CD4-positive, alpha-beta T cell treated with Interferon alpha-2 for 1 hour (primary cell): ENCODE data around the gene CAVIN2.

Experiments
- DNase-seq, 2 donors: peaks; one replicate each; pipeline ENCODE4 v3.0.0-alpha.2; 2020 to 2022

The CAVIN2 gene

GRCh38 chr2:191838526-191838925, 8.4 kb downstream of the CAVIN2 start:
- no peak for DNase-seq

GRCh38 chr2:191836853-191837769, 9.8 kb downstream of the CAVIN2 start:
- no peak for DNase-seq

- DNase-seq: no peak
These were observed 10.4 kb downstream of the CAVIN2 start for GRCh38 chr2:191836471-191836852.

- DNase-seq: no peak
These were observed 11.1 kb downstream of the CAVIN2 start for GRCh38 chr2:191835539-191836350.

GRCh38 chr2:191835100-191835499, 11.8 kb downstream of the CAVIN2 start:
- DNase-seq: no peak

GRCh38 chr2:191833356-191833755, 13.5 kb downstream of the CAVIN2 start:
- no peak for DNase-seq

- no peak for DNase-seq
These were observed 14.2 kb downstream of the CAVIN2 start for GRCh38 chr2:191832668-191833067.

GRCh38 chr2:191831410-191831994, 15.4 kb downstream of the CAVIN2 start:
- DNase-seq: no peak

- no peak for DNase-seq
These were observed 22.5 kb downstream of the CAVIN2 start for GRCh38 chr2:191824398-191824797.

GRCh38 chr2:191821078-191821477, 25.8 kb downstream of the CAVIN2 start:
- DNase-seq: no peak

- DNase-seq: no peak
These were observed 28.1 kb downstream of the CAVIN2 start for GRCh38 chr2:191818725-191819350.

- DNase-seq: no peak
These were observed 28.8 kb downstream of the CAVIN2 start for GRCh38 chr2:191818133-191818532.

- no peak for DNase-seq
These were observed 31.9 kb downstream of the CAVIN2 start for GRCh38 chr2:191815010-191815409.

GRCh38 chr2:191813943-191814342, 32.9 kb downstream of the CAVIN2 start:
- DNase-seq: no peak

- peak in 1 of 2 donors; percentile 25 for DNase-seq
These were observed 34.9 kb downstream of the CAVIN2 start for GRCh38 chr2:191811807-191812602.

GRCh38 chr2:191806396-191806795, 40.5 kb downstream of the CAVIN2 start:
- no peak for DNase-seq

- DNase-seq: no peak
These were observed 42.1 kb downstream of the CAVIN2 start for GRCh38 chr2:191804766-191805165.

- no peak for DNase-seq
These were observed 43.9 kb downstream of the CAVIN2 start for GRCh38 chr2:191803007-191803406.

- DNase-seq: no peak
These were observed 44.7 kb downstream of the CAVIN2 start for GRCh38 chr2:191802180-191802579.

GRCh38 chr2:191800874-191801273, 46.0 kb downstream of the CAVIN2 start:
- DNase-seq: no peak

GRCh38 chr2:191799526-191799925, 47.4 kb downstream of the CAVIN2 start:
- no peak for DNase-seq
